Measurements from ENCODE around the gene FAM217B. TPM values are rescaled to one million over a fixed set of nuclear protein-coding genes. Genes with fewer than 3 reads are reported as not detected.

The FAM217B gene
- total RNA-seq, 1 donor from 2014 or later, result 2.2 TPM

GRCh38 chr20:59972037-59972801 is 32.0 kb downstream of the FAM217B start:
- no peak for DNase-seq (ENCODE audit: low read depth in 2 of 2)

DNA sequence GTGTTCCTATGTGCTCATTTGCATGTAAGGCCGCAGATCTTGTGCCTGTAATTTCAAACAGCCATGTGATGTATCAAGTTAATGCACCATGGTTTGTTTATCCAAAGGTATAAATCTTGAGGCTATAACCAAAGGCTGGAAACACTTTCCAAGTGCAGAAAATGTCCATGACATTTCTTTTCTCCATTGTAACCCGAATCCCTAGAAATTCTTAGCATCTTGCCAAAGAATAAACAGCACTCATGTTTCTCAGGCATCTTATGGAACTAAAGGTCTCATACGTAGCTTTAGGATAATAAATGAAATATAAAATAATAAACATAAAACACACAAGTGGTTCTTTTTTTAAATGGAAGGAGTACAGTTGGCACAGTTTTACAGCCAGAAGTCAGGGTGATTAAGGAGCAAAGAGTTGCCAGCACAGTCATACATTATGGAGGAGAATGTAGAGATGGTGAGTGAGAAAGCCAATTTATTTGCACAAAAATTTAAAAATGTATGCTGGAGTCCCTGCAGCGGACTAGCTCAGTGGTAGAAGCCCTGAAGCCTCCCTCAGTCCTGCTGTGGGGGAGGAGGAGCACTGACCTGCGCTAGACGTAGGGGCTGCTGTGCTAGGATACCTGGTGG is 36.1 kb downstream of the FAM217B start:
- DNase-seq (ENCODE audit: low read depth in 2 of 2), result no peak

GRCh38 chr20:59977086-59977485 is 36.9 kb downstream of the FAM217B start:
- DNase-seq (ENCODE audit: low read depth in 2 of 2), result no peak

DNA sequence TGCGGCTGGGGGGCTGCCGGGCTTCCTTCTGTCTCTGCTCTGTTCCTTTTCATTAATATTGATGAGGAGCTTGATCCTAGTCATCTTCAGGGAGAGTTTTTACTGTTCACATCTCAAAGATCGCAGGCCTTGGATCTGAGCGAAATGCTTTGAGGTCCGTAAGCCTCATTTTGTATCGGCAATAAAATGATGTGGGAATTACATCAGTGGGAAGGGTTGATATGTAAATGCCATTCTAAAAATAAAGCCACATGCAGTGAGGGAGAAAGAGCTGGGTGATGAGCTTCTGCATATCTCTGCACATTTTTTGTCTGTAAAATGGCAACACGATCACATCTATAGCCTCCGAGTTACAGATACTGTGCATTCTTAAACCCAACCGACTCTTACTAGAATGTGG is 42.9 kb downstream of the FAM217B start:
- no peak for DNase-seq (ENCODE audit: low read depth in 2 of 2)

- no peak for DNase-seq (ENCODE audit: low read depth in 2 of 2)
Observed at GRCh38 chr20:59984541-59984940, 44.4 kb downstream of the FAM217B start.

GRCh38 chr20:59985164-59985563 is 45.0 kb downstream of the FAM217B start:
- no peak for DNase-seq (ENCODE audit: low read depth in 2 of 2)

- no peak for DNase-seq (ENCODE audit: low read depth in 2 of 2)
Observed at GRCh38 chr20:59985864-59986263, 45.7 kb downstream of the FAM217B start.

DNA sequence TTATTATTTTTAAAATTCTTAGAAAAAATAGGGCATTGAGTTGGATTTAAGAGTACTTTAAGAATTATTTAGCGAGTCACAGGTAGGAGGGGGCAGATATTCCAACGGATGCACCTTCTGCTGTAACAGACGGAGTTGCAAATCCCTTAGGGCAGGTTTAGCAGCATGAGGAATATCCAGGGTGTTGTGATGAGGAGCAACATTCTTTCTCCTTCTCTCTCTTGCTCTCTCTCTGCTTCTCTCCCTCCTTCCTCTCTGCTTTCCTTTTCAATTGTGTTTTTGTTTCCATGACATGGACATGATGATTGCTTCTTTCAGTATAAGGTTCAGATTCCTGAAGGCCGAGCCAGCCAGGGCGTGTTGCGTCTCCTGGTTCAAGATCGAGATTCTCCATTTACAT is 46.9 kb downstream of the FAM217B start:
- DNase-seq (ENCODE audit: low read depth in 2 of 2), result no peak

- no peak for DNase-seq (ENCODE audit: low read depth in 2 of 2)
Observed at GRCh38 chr20:59988141-59988540, 48.0 kb downstream of the FAM217B start.

- DNase-seq (ENCODE audit: low read depth in 2 of 2), result no peak
Observed at GRCh38 chr20:59992526-59993084, 52.4 kb downstream of the FAM217B start.

GRCh38 chr20:59993736-59994430 is 53.7 kb downstream of the FAM217B start:
- peak in 1 of 2 donors; percentile 3 for DNase-seq (ENCODE audit: low read depth in 2 of 2)

DNA sequence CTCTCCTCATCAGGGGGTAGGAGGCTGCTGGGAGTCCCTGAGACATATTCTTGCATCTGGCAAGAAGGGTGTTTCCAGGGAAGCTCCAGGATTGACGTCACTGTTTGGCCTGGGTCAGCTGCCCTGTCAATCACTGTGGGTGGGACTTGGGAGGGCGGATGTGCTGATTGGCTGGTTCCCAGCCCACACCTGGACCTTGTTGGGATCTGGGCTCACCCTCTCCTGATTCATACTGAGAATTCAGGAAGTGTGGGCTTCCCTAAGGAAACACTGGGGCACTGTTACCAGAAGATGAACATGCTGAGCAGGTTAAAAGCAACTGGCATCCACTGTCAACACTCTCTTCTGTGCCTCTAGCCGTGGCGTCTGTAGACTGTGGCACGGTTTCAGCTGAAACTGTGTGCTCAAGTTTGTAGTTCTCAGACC is 54.5 kb downstream of the FAM217B start:
- peak; percentile 5 to 14 for DNase-seq (ENCODE audit: low read depth in 2 of 2)

GRCh38 chr20:59996108-59996507 is 55.9 kb downstream of the FAM217B start:
- no peak for DNase-seq (ENCODE audit: low read depth in 2 of 2)

DNA sequence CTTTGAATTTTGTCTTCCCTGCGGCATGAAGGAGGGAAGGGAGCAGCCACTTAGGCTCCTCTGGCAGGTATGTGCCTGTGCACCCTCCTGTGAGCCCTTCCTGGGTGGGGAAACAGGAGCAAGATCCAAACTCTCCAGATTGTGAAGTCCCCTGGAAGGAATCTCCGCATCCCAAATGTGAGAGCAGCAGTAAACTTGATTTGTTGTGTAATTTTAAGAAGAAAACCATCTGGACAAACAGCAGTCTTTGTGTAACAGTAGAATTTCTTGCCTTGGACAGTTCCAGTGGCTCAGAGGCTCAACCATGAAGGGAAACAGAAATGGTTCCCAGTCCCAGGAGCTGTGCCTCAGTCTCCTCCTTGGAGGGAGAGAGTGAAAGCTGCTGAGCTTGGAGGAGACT is 57.7 kb downstream of the FAM217B start:
- DNase-seq (ENCODE audit: low read depth in 2 of 2), result no peak

Other genes starting within 250 kb of the FAM217B start
- gene SYCP2, start 6.8 kb upstream of the FAM217B start, total RNA-seq, result 0.44 and 1.2 TPM in 2 replicates
- gene PPP1R3D, start 84 bp upstream of the FAM217B start, total RNA-seq, result 4.8 and 7.1 TPM in 2 replicates
- 0.22 and 0.40 TPM in 2 replicates for gene CDH26, start 18.0 kb downstream of the FAM217B start, total RNA-seq

All from lung microvascular endothelial cell (primary cell).